ENCODE results near the gene FAM13A. TPM values are rescaled to one million over a fixed set of nuclear protein-coding genes. Genes with fewer than 3 reads are reported as not detected.

FAM13A gene
- total and polyA plus RNA-seq, 10 of the 15 experiments (the other 5 are each of a cell fraction or from before 2014, with no cell fraction given): 0.05 to 1.8 (median 0.27) TPM; not detected in 1

GRCh38 chr4:88788895-88789294 lies 268.1 kb downstream of the FAM13A start (continued):
- TF ChIP-seq NFXL1 (IDR thresholded peaks at IDR 0.05; ENCODE audit: borderline replicate concordance) (no peak), FOS (IDR thresholded peaks at IDR 0.05; ENCODE audit: borderline replicate concordance, extremely low read depth, insufficient read length) (no peak), GABPA (IDR thresholded peaks at IDR 0.05; ENCODE audit: low read depth) (no peak), MTA3 (IDR thresholded peaks at IDR 0.05; ENCODE audit: borderline replicate concordance, low read length) (no peak), ZBTB11 (CRISPR knock-in tag; IDR thresholded peaks at IDR 0.05) (no peak), ZNF24 (IDR thresholded peaks at IDR 0.05) (no peak), MTA2 (IDR thresholded peaks at IDR 0.05; ENCODE audit: low read depth) (no peak), SIN3A (IDR thresholded peaks at IDR 0.05; ENCODE audit: low read depth, low read length) (no peak)

- Histone ChIP-seq H3K79me2 (ENCODE audit: control insufficient read depth, insufficient read depth, low read length) (no peaks in the 10 kb centered on the region), H3K36me3 (ENCODE audit: control insufficient read depth in 2 of 2, insufficient read depth in 2 of 2, low read length in 1 of 2) (no peaks in the 10 kb centered on the region), H4K20me1 (ENCODE audit: control insufficient read depth, insufficient read depth) (no peaks in the 10 kb centered on the region), H3K4me1 (ENCODE audit: control insufficient read depth, insufficient read depth, low read length) (peaks cover 9% of the 10 kb centered on the region), H3K27ac (ENCODE audit: control insufficient read depth, insufficient read depth) (no peak overlapping the region), H3K27me3 (replicated peaks in 1 of 2; ENCODE audit: control insufficient read depth in 2 of 2, insufficient read depth in 2 of 2, low read length in 1 of 2) (no peaks in the 10 kb centered on the region), H2AFZ (ENCODE audit: control insufficient read depth, low read depth, low read length) (no peak overlapping the region), H3K4me3 (no peak overlapping the region), H3K9me3 (replicated peaks; ENCODE audit: control insufficient read depth, insufficient read depth, low read length) (no peaks in the 10 kb centered on the region; the same call in 2 of the 3 replicates), H3K4me2 (ENCODE audit: control insufficient read depth, insufficient read depth) (no peak overlapping the region), H3K9ac (ENCODE audit: control insufficient read depth, insufficient read depth, low read length) (no peak overlapping the region)
- ChIA-PET POLR2A (no interaction called here), CTCF (interaction anchor here (11.3 kb wide), 1 partner anchor 249 kb away, joined by 76 read pairs; no protein-coding TSS in a partner anchor), RAD21 (ENCODE audit: unreplicated experiment) (no interaction called here), SMC1A (ENCODE audit: uncharacterized antibody, unreplicated experiment) (interaction anchor here (0.6 kb wide), 1 partner anchor 251 kb away, joined by 3 read pairs; no protein-coding TSS in a partner anchor)
- no TSS peak for BruUV-seq (replicated peaks)
- WGBS (ENCODE audit: insufficient coverage, insufficient replicate concordance, low lambda C conversion rate, missing lambda C conversion rate): 0% methylated on average over 1 of the region's 1 CpG
- no peak for FAIRE-seq
- TF ChIP-seq E4F1 (IDR thresholded peaks at IDR 0.05; ENCODE audit: borderline replicate concordance, partially characterized antibody): no peak
- TF ChIP-seq NR2C2 (IDR thresholded peaks at IDR 0.05; ENCODE audit: borderline replicate concordance, control insufficient read depth, insufficient read length, low read depth): no peak
- no peak for TF ChIP-seq GATAD2B (conservative IDR thresholded peaks at IDR 0.05; ENCODE audit: low read depth)
- TF ChIP-seq MYB (IDR thresholded peaks at IDR 0.05; ENCODE audit: borderline replicate concordance, low read depth, low read length): no peak
- ATAC-seq: no peak
- in situ Hi-C loops (cut with MboI): no loop called here
- intact Hi-C loops (cut with micrococcal nuclease; ENCODE audit: unreplicated experiment): no loop called here
- no peak for DNase-seq (ENCODE audit: low read depth, low spot score)
Measured at GRCh38 chr4:88788424-88788823, 268.6 kb downstream of the FAM13A start.

All from GM12878 (cell line).